ENCODE measurements around the gene TTPAL.
A peak's percentile ranks its signal among the peaks of the same experiment; 100 is the strongest.

Gene TTPAL

GRCh38 chr20:44494681-44495080 lies 19.0 kb downstream of the TTPAL start:
- no peak for DNase-seq (ENCODE audit: low read depth in 2 of 2)
- TF ChIP-seq CTCF (IDR thresholded peaks at IDR 0.05; ENCODE audit: low read depth, low read length), result no peak
- no peak overlapping the region for H3K4me3 ChIP-seq (replicated peaks in 1 of 2; ENCODE audit: low read depth in 2 of 2, low read length in 2 of 2)

- no peak overlapping the region for H3K4me3 ChIP-seq (replicated peaks in 1 of 2; ENCODE audit: low read depth in 2 of 2, low read length in 2 of 2)
- TF ChIP-seq CTCF (IDR thresholded peaks at IDR 0.05; ENCODE audit: low read depth, low read length), result no peak
- DNase-seq (ENCODE audit: low read depth in 2 of 2), result peak; percentile 82 to 97
These were observed 19.6 kb downstream of the TTPAL start for GRCh38 chr20:44495257-44495656.

GRCh38 chr20:44495802-44496481 lies 20.3 kb downstream of the TTPAL start:
- DNase-seq (ENCODE audit: low read depth in 2 of 2), result peak; percentile 68 to 99
- H3K4me3 ChIP-seq (replicated peaks in 1 of 2; ENCODE audit: low read depth in 2 of 2, low read length in 2 of 2), result no peak overlapping the region
- TF ChIP-seq CTCF (IDR thresholded peaks at IDR 0.05; ENCODE audit: low read depth, low read length), result no peak

- no peak for TF ChIP-seq CTCF (IDR thresholded peaks at IDR 0.05; ENCODE audit: low read depth, low read length)
- DNase-seq (ENCODE audit: low read depth in 2 of 2), result peak; percentile 32 to 97
- no peak overlapping the region for H3K4me3 ChIP-seq (replicated peaks in 1 of 2; ENCODE audit: low read depth in 2 of 2, low read length in 2 of 2)
These were observed 21.3 kb downstream of the TTPAL start for GRCh38 chr20:44496976-44497375.

- H3K4me3 ChIP-seq (replicated peaks in 1 of 2; ENCODE audit: low read depth in 2 of 2, low read length in 2 of 2), result no peak overlapping the region
- TF ChIP-seq CTCF (IDR thresholded peaks at IDR 0.05; ENCODE audit: low read depth, low read length), result no peak
- DNase-seq (ENCODE audit: low read depth in 2 of 2), result no peak
These were observed 22.1 kb downstream of the TTPAL start for GRCh38 chr20:44497761-44498160.

GRCh38 chr20:44500221-44500620 lies 24.5 kb downstream of the TTPAL start:
- DNase-seq (ENCODE audit: low read depth in 2 of 2), result no peak
- no peak for TF ChIP-seq CTCF (IDR thresholded peaks at IDR 0.05; ENCODE audit: low read depth, low read length)
- H3K4me3 ChIP-seq (replicated peaks in 1 of 2; ENCODE audit: low read depth in 2 of 2, low read length in 2 of 2), result no peak overlapping the region

- TF ChIP-seq CTCF (IDR thresholded peaks at IDR 0.05; ENCODE audit: low read depth, low read length), result no peak
- no peak overlapping the region for H3K4me3 ChIP-seq (replicated peaks in 1 of 2; ENCODE audit: low read depth in 2 of 2, low read length in 2 of 2)
- DNase-seq (ENCODE audit: low read depth in 2 of 2), result peak; percentile 89 to 95
These were observed 25.8 kb downstream of the TTPAL start for GRCh38 chr20:44501448-44501847.

Measured in cardiac fibroblast (primary cell).